ENCODE data around the gene ARHGAP26.

The ARHGAP26 gene

DNA sequence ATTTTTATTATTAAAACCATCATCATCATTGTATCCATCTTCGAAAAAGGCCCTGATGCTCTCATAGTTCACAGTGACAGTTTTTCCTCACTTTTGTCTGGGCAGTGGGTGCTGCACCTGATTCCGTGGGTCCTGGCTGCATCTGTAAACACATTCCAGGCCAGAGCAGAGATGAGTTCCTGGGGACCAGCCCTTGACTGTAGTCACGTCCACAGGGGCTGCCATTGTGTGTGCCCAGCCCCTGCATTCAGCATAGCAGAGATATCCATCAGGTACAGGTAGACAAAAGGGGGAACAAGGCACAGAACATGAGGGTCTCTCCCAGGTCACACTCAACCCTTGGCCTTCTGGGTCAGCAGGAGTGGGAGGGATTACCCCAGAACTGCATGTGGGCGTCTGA, 444.3 kb downstream of the ARHGAP26 start:
- H3K4me3 ChIP-seq (ENCODE audit: low read depth in 1 of 2, low read length in 2 of 2): no peak overlapping the region
- no peaks in the 10 kb centered on the region for H3K9me3 ChIP-seq (ENCODE audit: control insufficient read depth in 1 of 2, low read length in 2 of 2)
- H3K27ac ChIP-seq (ENCODE audit: low read length): no peak overlapping the region
- H3K4me1 ChIP-seq (ENCODE audit: control insufficient read depth in 1 of 2, insufficient read depth in 2 of 2, low read length in 2 of 2): peaks cover 0 to 13% of the 10 kb centered on the region in 2 donors
- no peaks in the 10 kb centered on the region for H3K27me3 ChIP-seq (ENCODE audit: low read depth, low read length)
- peaks cover 0 to 13% of the 10 kb centered on the region in 2 donors for H3K36me3 ChIP-seq (ENCODE audit: control insufficient read depth in 1 of 2, insufficient read depth in 2 of 2, low read length in 2 of 2)

DNA sequence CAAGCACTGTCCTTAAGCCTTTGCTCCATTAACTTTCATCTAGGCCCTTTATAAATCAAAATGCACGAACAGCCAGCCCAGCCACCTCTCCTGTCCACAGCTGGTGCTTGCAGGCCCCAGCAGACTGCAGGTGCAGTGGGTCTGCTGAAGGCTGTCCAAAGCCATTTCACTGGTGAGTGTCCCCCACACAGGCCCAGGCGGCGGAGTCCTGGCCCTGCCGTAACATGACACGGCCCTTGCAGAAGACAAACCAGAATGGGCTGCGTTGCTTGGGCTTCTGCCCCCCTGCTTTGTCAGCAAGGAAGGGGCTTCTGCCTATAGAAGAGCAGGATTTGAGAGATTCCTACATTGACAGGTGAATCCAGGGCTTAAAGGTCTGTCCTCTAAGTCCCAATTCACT, 444.7 kb downstream of the ARHGAP26 start:
- no peak overlapping the region for H3K4me3 ChIP-seq (ENCODE audit: low read depth in 1 of 2, low read length in 2 of 2)

DNA sequence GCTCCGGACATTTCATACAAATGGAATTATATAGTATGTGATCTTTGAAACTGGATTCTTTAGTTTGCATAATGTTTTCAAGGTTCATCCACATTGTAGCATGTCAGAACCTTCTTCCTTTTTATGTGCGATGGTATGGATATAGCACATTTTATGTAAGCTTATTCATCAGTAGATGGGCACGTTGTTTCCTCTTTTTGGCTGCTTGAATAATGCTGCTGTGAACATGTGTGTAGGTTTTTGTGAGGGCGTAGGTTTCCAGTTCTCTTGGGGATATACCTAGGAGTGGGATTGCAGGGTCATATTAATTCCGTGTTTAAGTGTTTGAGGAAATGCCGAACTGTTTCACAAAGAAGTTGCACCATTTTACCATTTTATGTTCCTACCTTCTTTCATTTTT, 445.5 kb downstream of the ARHGAP26 start:
- H3K27me3 ChIP-seq (ENCODE audit: low read depth, low read length): no peaks in the 10 kb centered on the region
- peaks cover 0 to 24% of the 10 kb centered on the region in 2 donors for H3K4me1 ChIP-seq (ENCODE audit: control insufficient read depth in 1 of 2, insufficient read depth in 2 of 2, low read length in 2 of 2)
- no peak overlapping the region for H3K4me3 ChIP-seq (ENCODE audit: low read depth in 1 of 2, low read length in 2 of 2)

More for the DNA sequence above, 444.7 kb downstream of the ARHGAP26 start:
- Histone ChIP-seq H3K27me3 (ENCODE audit: low read depth, low read length) (no peaks in the 10 kb centered on the region), H3K36me3 (ENCODE audit: control insufficient read depth in 1 of 2, insufficient read depth in 2 of 2, low read length in 2 of 2) (peaks cover 0 to 13% of the 10 kb centered on the region in 2 donors), H3K27ac (ENCODE audit: low read length) (no peak overlapping the region), H3K4me1 (ENCODE audit: control insufficient read depth in 1 of 2, insufficient read depth in 2 of 2, low read length in 2 of 2) (peaks cover 0 to 17% of the 10 kb centered on the region in 2 donors), H3K9me3 (ENCODE audit: control insufficient read depth in 1 of 2, low read length in 2 of 2) (no peaks in the 10 kb centered on the region)

DNA sequence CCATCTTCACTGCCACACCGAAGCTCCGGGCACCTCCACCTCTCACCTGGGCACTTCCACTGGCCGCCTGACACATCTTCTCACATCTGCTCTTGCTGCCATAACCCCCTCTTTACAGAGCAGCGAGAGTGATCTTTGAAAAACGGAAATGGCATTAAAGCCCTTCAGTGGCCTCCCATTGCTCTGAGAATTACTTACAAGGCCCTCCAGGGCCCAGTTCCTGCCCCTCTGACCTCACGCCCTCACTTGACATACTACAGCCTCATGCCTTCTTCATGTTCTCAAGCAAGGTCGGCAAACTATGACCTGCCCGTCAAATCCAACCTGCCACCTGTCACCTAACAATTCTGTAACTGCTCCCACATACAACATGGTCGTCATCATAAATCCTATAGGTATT, 446.0 kb downstream of the ARHGAP26 start:
- Histone ChIP-seq H3K36me3 (ENCODE audit: control insufficient read depth in 1 of 2, insufficient read depth in 2 of 2, low read length in 2 of 2) (peaks cover 0 to 13% of the 10 kb centered on the region in 2 donors), H3K4me3 (ENCODE audit: low read depth in 1 of 2, low read length in 2 of 2) (no peak overlapping the region), H3K27me3 (ENCODE audit: low read depth, low read length) (no peaks in the 10 kb centered on the region), H3K4me1 (ENCODE audit: control insufficient read depth in 1 of 2, insufficient read depth in 2 of 2, low read length in 2 of 2) (peaks cover 0 to 24% of the 10 kb centered on the region in 2 donors), H3K9me3 (ENCODE audit: control insufficient read depth in 1 of 2, low read length in 2 of 2) (no peaks in the 10 kb centered on the region), H3K27ac (ENCODE audit: low read length) (no peak overlapping the region)

More for the DNA sequence above, 445.5 kb downstream of the ARHGAP26 start:
- Histone ChIP-seq H3K27ac (ENCODE audit: low read length) (no peak overlapping the region), H3K36me3 (ENCODE audit: control insufficient read depth in 1 of 2, insufficient read depth in 2 of 2, low read length in 2 of 2) (peaks cover 0 to 13% of the 10 kb centered on the region in 2 donors), H3K9me3 (ENCODE audit: control insufficient read depth in 1 of 2, low read length in 2 of 2) (no peaks in the 10 kb centered on the region)

DNA sequence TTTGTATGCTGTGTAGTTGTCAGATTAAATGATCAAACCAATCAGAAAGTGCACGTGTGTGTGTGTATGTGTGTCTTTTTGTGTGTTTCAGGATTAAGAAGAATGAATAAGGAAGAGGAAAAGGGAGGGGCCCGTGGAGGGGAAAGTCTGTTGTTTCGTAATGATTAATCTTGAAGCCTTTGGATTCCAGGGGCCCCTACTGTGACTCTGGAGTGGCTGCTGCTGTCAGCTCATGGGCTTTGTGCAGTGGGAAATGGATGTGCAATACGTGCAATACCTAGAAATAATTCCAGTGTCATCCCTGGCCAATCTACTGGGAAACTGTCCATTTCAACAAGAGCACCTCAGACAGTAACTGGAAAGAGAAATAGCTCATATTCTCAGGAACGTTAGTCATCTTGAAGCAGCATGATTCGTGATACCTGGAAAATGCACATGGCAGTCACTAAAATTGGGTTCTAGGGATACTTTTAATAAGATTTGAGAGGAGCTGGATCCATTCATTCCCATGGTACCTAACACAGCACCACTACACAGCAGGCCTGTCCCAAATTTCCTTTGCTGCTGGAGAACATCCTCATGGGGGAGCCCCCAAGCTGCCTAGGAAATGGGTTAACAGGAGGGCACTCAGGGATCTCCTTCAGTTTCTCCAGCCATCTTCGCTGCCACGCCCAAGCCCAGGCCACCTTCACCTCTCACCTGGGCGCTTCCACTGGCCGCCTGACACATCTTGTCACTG, 447.1 kb downstream of the ARHGAP26 start:
- Histone ChIP-seq H3K36me3 (ENCODE audit: control insufficient read depth in 1 of 2, insufficient read depth in 2 of 2, low read length in 2 of 2) (peaks cover 0 to 13% of the 10 kb centered on the region in 2 donors), H3K4me1 (ENCODE audit: control insufficient read depth in 1 of 2, insufficient read depth in 2 of 2, low read length in 2 of 2) (peaks cover under 1 to 33% of the 10 kb centered on the region in 2 donors), H3K9me3 (ENCODE audit: control insufficient read depth in 1 of 2, low read length in 2 of 2) (no peaks in the 10 kb centered on the region), H3K4me3 (ENCODE audit: low read depth in 1 of 2, low read length in 2 of 2) (no peak overlapping the region), H3K27me3 (ENCODE audit: low read depth, low read length) (no peaks in the 10 kb centered on the region), H3K27ac (ENCODE audit: low read length) (no peak overlapping the region)

DNA sequence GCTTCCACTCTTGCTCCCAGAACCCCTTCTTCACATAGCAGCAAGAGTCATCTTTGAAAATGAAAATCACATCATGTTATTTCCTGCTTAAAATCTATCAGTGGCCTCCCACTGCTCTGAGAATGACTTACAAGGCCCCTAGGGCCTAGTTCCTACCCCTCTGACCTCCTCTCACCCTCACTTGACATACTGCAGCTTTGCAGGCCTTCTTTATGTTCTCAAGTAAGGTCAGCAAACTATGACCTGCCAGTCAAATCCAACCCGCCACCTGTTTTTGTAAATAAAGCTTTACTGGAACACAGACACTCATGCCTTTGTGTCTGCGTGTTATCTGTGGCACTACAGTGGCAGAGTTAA, 447.6 kb downstream of the ARHGAP26 start:
- H3K27ac ChIP-seq (ENCODE audit: low read length): no peak overlapping the region
- H3K4me1 ChIP-seq (ENCODE audit: control insufficient read depth in 1 of 2, insufficient read depth in 2 of 2, low read length in 2 of 2): peaks cover 6 to 34% of the 10 kb centered on the region in 2 donors
- H3K4me3 ChIP-seq (ENCODE audit: low read depth in 1 of 2, low read length in 2 of 2): no peak overlapping the region
- H3K36me3 ChIP-seq (ENCODE audit: control insufficient read depth in 1 of 2, insufficient read depth in 2 of 2, low read length in 2 of 2): peaks cover 0 to 13% of the 10 kb centered on the region in 2 donors
- H3K9me3 ChIP-seq (ENCODE audit: control insufficient read depth in 1 of 2, low read length in 2 of 2): no peaks in the 10 kb centered on the region
- no peaks in the 10 kb centered on the region for H3K27me3 ChIP-seq (ENCODE audit: low read depth, low read length)

DNA sequence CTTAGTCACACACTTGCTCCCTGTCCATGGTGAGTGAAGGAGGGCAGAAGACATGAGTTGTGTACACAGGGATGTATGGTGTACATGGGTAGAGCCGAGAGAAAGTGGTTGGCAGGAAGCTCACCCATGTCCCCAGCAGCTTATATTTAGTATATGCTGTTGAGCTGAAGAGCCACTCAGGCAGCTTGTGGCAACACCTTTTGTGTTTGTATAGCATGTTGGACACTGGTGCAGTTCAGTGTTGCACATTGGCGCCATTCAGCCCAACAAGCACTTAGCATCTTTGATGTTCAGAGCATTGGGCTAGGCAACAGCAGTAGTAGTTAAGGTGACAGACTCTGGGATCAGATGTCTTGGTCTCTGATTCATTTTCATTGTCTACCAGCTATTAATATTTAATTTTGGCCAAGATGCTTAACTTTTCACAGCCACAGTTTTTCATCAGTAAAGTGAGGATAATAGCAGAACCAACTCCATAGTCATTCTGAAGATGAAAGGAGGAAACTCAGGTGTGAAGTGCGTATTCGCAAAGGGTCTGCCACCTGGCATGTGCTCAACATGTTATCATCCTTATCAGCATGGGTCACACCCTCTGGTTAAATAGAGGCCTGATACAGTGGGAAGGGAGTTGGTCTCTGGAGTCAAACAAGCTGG, 448.5 kb downstream of the ARHGAP26 start:
- Histone ChIP-seq H3K36me3 (ENCODE audit: control insufficient read depth in 1 of 2, insufficient read depth in 2 of 2, low read length in 2 of 2) (peaks cover 0 to 13% of the 10 kb centered on the region in 2 donors), H3K4me1 (ENCODE audit: control insufficient read depth in 1 of 2, insufficient read depth in 2 of 2, low read length in 2 of 2) (peaks cover 11 to 37% of the 10 kb centered on the region in 2 donors), H3K9me3 (ENCODE audit: control insufficient read depth in 1 of 2, low read length in 2 of 2) (no peaks in the 10 kb centered on the region), H3K27me3 (ENCODE audit: low read depth, low read length) (no peaks in the 10 kb centered on the region), H3K27ac (ENCODE audit: low read length) (no peak overlapping the region), H3K4me3 (ENCODE audit: low read depth in 1 of 2, low read length in 2 of 2) (no peak overlapping the region)

DNA sequence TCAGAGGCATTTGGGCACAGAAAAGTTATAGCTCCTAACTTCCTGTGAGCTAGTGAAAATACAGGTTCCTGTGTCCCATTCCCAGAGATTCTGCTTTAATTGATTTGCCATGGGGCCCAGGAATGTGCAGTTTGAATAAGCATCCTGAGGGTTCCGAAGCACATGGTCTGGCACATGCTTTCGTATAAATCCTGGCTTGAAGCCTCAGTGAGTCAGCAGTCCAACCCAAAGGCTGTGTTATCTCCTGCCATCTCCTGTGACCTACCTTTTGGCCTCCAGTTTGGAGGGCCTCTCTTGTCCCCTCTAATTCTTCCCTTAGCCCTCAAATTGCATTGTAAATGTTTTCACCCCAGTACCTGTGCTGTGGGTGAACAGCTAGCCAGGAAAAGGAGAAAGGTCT, 449.5 kb downstream of the ARHGAP26 start:
- Histone ChIP-seq H3K4me3 (ENCODE audit: low read depth in 1 of 2, low read length in 2 of 2) (no peak overlapping the region), H3K36me3 (ENCODE audit: control insufficient read depth in 1 of 2, insufficient read depth in 2 of 2, low read length in 2 of 2) (peaks cover 0 to 10% of the 10 kb centered on the region in 2 donors), H3K4me1 (ENCODE audit: control insufficient read depth in 1 of 2, insufficient read depth in 2 of 2, low read length in 2 of 2) (peaks cover 11 to 36% of the 10 kb centered on the region in 2 donors), H3K9me3 (ENCODE audit: control insufficient read depth in 1 of 2, low read length in 2 of 2) (no peaks in the 10 kb centered on the region), H3K27ac (ENCODE audit: low read length) (no peak overlapping the region), H3K27me3 (ENCODE audit: low read depth, low read length) (no peaks in the 10 kb centered on the region)

DNA sequence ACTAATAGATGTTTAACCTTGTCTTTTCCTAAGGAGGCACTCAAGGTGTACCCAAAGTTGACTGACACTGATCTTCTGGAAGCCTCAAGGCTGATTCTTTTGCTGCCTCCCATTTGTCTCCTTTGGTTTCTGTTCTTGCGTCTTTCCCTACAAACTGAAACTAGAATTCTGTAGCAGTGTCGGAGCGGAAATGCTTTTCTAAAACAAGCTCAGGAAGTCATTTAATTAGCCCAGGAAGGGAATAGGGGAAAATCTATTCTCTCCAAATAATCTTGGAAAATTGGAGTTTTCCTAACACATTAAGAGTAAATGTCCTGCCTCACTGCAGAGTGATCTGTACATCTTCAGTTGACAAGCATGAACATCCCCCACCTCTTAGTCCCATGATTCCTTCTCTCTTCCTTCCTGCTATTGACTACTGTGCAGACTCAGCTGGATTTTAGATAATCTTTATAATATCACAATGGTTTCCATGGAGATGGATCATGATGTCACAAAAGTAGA, 450.6 kb downstream of the ARHGAP26 start:
- Histone ChIP-seq H3K27ac (ENCODE audit: low read length) (peak overlapping the region; percentile 40), H3K4me3 (ENCODE audit: low read depth in 1 of 2, low read length in 2 of 2) (peak overlapping the region in 1 of 2 donors; percentile 28), H3K4me1 (ENCODE audit: control insufficient read depth in 1 of 2, insufficient read depth in 2 of 2, low read length in 2 of 2) (peaks cover 11 to 36% of the 10 kb centered on the region in 2 donors), H3K9me3 (ENCODE audit: control insufficient read depth in 1 of 2, low read length in 2 of 2) (no peaks in the 10 kb centered on the region), H3K27me3 (ENCODE audit: low read depth, low read length) (no peaks in the 10 kb centered on the region), H3K36me3 (ENCODE audit: control insufficient read depth in 1 of 2, insufficient read depth in 2 of 2, low read length in 2 of 2) (peaks cover 0 to 6% of the 10 kb centered on the region in 2 donors)

DNA sequence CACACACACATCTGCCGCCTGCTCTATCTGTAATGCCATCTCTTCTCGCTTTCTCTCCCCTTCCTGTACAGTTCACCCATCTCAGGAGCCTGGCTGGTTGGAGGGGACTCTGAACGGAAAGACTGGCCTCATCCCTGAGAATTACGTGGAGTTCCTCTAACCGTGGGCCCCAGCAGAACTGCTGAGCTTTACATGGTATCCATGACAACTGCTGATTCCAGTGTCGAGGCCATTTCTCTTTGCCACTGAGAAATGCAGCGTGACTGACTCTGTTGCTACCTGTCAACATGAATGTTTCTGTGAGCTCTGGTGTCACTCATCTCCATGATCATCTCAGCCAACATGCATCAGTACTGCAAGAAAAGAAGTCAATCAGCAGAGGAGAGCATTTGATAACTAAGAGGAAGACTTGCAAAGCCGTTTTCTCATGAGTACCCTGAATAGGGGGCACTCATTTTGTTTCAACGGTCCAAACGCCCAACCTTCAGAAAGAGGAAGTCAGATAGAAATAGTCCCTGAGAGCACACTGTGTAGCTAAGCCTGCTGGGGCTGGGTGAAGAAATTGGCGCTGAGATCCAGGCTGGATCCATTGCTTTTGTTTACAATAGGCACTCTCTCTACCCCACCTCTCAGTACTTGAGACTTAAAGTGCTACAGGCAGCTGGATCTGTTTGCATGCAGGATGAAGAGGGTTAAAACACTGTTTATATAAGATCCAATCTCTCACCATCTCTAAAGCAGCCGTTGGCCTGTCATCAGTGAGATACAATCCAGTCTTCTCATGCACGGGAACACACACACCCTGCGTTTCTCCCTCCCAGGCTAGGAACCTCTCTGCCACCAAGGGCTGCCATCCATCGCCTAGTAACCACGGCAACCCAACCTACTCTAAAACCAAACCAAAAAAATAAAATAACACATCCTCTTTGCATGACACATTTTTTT, 452.4 kb downstream of the ARHGAP26 start:
- peaks cover 11 to 33% of the 10 kb centered on the region in 2 donors for H3K4me1 ChIP-seq (ENCODE audit: control insufficient read depth in 1 of 2, insufficient read depth in 2 of 2, low read length in 2 of 2)
- no peaks in the 10 kb centered on the region for H3K9me3 ChIP-seq (ENCODE audit: control insufficient read depth in 1 of 2, low read length in 2 of 2)
- H3K36me3 ChIP-seq (ENCODE audit: control insufficient read depth in 1 of 2, insufficient read depth in 2 of 2, low read length in 2 of 2): no peaks in the 10 kb centered on the region
- H3K27ac ChIP-seq (ENCODE audit: low read length): peak overlapping the region; percentile 60
- H3K4me3 ChIP-seq (ENCODE audit: low read depth in 1 of 2, low read length in 2 of 2): no peak overlapping the region
- no peaks in the 10 kb centered on the region for H3K27me3 ChIP-seq (ENCODE audit: low read depth, low read length)

DNA sequence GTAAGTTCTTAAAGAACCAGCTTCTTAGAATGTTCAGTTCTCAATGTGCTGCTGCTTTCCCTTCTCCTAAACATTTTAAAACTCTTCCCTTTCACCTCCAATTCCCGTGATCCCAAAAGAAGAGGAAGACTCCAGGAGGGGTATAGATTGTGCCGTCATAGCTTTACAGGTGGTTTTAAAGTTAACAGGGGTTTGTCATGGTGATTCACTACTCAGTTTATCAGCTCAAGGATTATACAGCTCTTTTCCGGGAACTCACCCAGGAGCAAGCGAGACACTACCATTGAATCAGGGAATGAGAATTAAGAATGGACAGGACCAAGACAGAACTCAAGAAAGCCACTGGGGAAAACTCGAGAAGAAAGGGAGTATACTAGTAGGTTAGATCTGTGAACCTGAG, 454.5 kb downstream of the ARHGAP26 start:
- no peaks in the 10 kb centered on the region for H3K27me3 ChIP-seq (ENCODE audit: low read depth, low read length)
- H3K27ac ChIP-seq (ENCODE audit: low read length): no peak overlapping the region
- H3K4me1 ChIP-seq (ENCODE audit: control insufficient read depth in 1 of 2, insufficient read depth in 2 of 2, low read length in 2 of 2): peaks cover 11 to 31% of the 10 kb centered on the region in 2 donors
- H3K36me3 ChIP-seq (ENCODE audit: control insufficient read depth in 1 of 2, insufficient read depth in 2 of 2, low read length in 2 of 2): no peaks in the 10 kb centered on the region
- no peak overlapping the region for H3K4me3 ChIP-seq (ENCODE audit: low read depth in 1 of 2, low read length in 2 of 2)
- no peaks in the 10 kb centered on the region for H3K9me3 ChIP-seq (ENCODE audit: control insufficient read depth in 1 of 2, low read length in 2 of 2)
